Left ventricle myocardium inferior (tissue), 1 donor: ENCODE measurements around the gene SERPINA12. TPM values are rescaled to one million over a fixed set of nuclear protein-coding genes. Genes with fewer than 3 reads are reported as not detected.

Experiments
- DNase-seq: peaks from one replicate; pipeline ENCODE4 v3.0.0-alpha.2; 2020
- H3K27ac ChIP-seq: fragments of 200-600 bp; replicated peaks from 2 replicates; pipeline ENCODE4 v1.8.0; 2021
- H3K27me3 ChIP-seq: fragments of 200-600 bp; 2 replicates; pipeline ENCODE4 v1.8.0; 2021; ENCODE audit warnings: low read depth
- H3K36me3 ChIP-seq: fragments of 200-600 bp; 2 replicates; pipeline ENCODE4 v1.8.0; 2021
- H3K4me1 ChIP-seq: fragments of 200-600 bp; 2 replicates; pipeline ENCODE4 v1.8.0; 2021
- H3K4me3 ChIP-seq: fragments of 200-600 bp; 2 replicates; pipeline ENCODE4 v1.8.0; 2021; ENCODE audit warnings: mild to moderate bottlenecking, moderate library complexity
- H3K9me3 ChIP-seq: fragments of 200-600 bp; replicated peaks from 2 replicates; pipeline ENCODE4 v1.8.0; 2021
- intact Hi-C: fragments of 100-400 bp; cut with micrococcal nuclease; formaldehyde crosslinking; loops from one replicate; pipeline ENCODE4 v1.11.0; 2022
- total RNA-seq: library from RNA; stranded (reverse); fragmentation: NEBNext Ultra II Directional; extraction: Animal tissue kit (Norgen Biotek cat#: 25700); gene quantifications from one replicate; pipeline ENCODE4 v1.2.1, GENCODE V29; 2021
- TF ChIP-seq, protein P1 (sequence below): fragments of 200-600 bp; IDR thresholded peaks from 2 replicates; pipeline ENCODE4 v1.8.0; 2021; ENCODE audit warnings: antibody characterized with exemption, mild to moderate bottlenecking, borderline replicate concordance
- donor health status: DM: no; HTN: yes; CAD: no; lungs with severe emphysema.

The SERPINA12 gene
- total RNA-seq, 1 donor from 2014 or later: not detected

DNA sequence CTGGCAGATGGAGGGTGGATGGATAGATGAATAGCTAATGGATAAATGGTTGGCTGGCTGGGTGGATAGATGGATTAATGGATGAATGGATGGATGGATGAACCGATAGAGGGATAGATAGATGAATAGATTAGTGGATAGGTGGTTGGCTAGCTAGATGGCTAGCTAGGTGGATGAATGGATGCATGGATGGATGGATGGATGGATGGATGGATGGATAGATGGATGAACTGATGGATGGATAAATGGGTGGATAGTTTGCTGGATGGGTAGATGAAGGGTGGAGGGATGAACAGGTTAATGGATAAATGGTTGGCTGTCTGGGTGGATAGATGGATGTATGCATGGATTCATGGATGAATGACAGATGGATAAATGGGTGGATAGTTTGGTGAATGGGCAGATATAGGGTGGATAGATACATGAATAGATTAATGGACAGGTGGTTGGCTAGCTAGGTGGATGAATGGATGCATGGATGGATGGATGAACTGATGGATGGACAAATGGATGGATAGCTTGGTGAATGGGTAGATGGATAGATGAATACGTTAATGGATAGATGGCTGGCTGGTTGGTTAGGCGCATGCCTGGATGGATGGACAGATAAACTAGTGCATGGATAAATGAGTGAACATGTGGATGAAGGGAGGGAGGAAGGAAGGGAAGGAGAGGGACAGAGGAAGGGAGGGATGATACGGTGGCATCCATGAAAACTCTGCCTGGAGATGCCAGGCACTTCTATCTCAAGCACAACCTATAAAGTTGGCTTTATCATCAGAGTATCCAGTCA lies 41.3 kb downstream of the SERPINA12 start:
- Histone ChIP-seq H3K27ac (no peak overlapping the region), H3K27me3 (peaks cover 51% of the 10 kb centered on the region), H3K36me3 (no peaks in the 10 kb centered on the region), H3K9me3 (peaks cover 17% of the 10 kb centered on the region), H3K4me1 (no peaks in the 10 kb centered on the region), H3K4me3 (no peak overlapping the region)
- no peak for DNase-seq
- TF ChIP-seq, protein P1, sequence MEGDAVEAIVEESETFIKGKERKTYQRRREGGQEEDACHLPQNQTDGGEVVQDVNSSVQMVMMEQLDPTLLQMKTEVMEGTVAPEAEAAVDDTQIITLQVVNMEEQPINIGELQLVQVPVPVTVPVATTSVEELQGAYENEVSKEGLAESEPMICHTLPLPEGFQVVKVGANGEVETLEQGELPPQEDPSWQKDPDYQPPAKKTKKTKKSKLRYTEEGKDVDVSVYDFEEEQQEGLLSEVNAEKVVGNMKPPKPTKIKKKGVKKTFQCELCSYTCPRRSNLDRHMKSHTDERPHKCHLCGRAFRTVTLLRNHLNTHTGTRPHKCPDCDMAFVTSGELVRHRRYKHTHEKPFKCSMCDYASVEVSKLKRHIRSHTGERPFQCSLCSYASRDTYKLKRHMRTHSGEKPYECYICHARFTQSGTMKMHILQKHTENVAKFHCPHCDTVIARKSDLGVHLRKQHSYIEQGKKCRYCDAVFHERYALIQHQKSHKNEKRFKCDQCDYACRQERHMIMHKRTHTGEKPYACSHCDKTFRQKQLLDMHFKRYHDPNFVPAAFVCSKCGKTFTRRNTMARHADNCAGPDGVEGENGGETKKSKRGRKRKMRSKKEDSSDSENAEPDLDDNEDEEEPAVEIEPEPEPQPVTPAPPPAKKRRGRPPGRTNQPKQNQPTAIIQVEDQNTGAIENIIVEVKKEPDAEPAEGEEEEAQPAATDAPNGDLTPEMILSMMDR: no peak
- intact Hi-C loops: no loop called here

DNA sequence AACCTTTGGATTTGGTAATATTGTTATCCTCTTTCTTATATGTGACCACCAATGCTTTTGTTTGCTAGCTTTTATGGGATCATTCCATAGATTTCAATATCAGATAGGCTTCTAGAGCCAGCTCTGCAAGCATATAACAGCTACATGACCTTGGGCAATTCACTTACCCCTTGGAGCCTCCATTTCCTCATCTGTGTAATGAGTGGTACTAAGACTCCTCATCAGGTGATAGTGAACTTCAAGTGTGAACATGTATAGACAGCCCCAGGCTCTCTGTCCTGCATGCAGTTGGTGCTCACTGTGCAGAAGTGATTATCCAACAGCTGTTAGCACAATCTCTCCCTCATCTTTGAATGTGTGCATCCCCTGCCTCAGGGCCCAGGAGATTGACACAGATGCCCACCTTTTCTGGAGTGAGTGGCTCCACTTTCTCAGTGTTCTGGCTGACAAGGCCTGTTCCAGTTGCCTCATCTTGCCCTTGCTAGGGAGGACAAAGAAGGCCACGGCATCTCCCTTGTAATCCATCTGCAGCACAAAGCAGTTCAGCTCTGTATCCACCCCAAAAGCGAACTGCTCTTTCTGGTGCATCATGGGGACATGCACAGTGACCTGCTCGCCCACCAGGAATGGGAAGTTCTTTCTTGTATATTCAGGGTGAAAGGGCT lies 42.4 kb downstream of the SERPINA12 start:
- H3K4me1 ChIP-seq: no peaks in the 10 kb centered on the region
- no peak overlapping the region for H3K4me3 ChIP-seq
- H3K36me3 ChIP-seq: no peaks in the 10 kb centered on the region
- peaks cover 17% of the 10 kb centered on the region for H3K9me3 ChIP-seq
- intact Hi-C loops: no loop called here
- peaks cover 53% of the 10 kb centered on the region for H3K27me3 ChIP-seq
- no peak for DNase-seq
- TF ChIP-seq, protein P1: no peak
- no peak overlapping the region for H3K27ac ChIP-seq

DNA sequence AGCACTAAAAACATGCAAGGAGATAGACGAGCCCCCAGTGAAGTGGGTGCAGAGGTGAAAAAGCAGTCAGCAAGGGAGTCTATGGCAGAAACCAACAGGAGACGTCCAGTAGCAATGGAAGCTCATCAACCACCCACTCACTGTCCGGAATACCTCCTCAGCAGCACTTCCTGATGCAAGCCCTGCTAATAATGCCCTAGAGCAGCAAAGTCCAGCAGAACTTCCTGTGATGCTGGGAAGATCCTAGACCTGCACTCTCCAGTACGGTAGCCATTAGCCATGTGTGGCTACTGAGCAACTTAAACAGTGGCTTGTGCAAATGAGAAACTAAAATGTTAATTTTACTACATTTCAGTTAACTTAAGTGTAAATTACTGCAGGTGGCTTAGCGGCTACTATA lies 44.2 kb downstream of the SERPINA12 start:
- DNase-seq: no peak
- Histone ChIP-seq H3K36me3 (no peaks in the 10 kb centered on the region), H3K9me3 (peaks cover 17% of the 10 kb centered on the region), H3K4me3 (no peak overlapping the region), H3K4me1 (no peaks in the 10 kb centered on the region), H3K27ac (no peak overlapping the region), H3K27me3 (peaks cover 48% of the 10 kb centered on the region)
- TF ChIP-seq, protein P1: no peak
- intact Hi-C loops: no loop called here

DNA sequence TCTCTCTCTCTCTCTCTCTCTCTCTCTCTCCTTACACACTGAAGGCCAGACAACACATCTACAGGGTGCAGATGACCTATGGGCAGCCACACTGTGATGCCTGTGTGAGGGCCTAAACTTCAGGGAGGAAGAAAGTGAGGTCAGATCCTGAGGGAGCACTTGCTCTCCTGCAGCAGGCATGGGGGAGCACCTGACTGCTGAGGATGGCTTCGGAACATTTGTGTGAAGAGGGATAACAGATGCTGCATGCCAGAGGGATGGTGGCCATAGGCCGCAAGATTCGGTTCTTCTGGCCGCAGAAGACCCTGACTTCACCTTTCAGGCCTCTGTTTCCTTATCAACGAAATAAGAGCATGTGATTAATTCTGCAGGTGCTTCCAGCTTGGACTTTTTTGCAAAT lies 45.0 kb downstream of the SERPINA12 start:
- H3K27ac ChIP-seq: no peak overlapping the region
- H3K4me1 ChIP-seq: no peaks in the 10 kb centered on the region
- DNase-seq: no peak
- H3K27me3 ChIP-seq: peaks cover 48% of the 10 kb centered on the region
- TF ChIP-seq, protein P1: no peak
- H3K36me3 ChIP-seq: no peaks in the 10 kb centered on the region
- intact Hi-C loops: no loop called here
- H3K9me3 ChIP-seq: peaks cover 17% of the 10 kb centered on the region
- H3K4me3 ChIP-seq: no peak overlapping the region

DNA sequence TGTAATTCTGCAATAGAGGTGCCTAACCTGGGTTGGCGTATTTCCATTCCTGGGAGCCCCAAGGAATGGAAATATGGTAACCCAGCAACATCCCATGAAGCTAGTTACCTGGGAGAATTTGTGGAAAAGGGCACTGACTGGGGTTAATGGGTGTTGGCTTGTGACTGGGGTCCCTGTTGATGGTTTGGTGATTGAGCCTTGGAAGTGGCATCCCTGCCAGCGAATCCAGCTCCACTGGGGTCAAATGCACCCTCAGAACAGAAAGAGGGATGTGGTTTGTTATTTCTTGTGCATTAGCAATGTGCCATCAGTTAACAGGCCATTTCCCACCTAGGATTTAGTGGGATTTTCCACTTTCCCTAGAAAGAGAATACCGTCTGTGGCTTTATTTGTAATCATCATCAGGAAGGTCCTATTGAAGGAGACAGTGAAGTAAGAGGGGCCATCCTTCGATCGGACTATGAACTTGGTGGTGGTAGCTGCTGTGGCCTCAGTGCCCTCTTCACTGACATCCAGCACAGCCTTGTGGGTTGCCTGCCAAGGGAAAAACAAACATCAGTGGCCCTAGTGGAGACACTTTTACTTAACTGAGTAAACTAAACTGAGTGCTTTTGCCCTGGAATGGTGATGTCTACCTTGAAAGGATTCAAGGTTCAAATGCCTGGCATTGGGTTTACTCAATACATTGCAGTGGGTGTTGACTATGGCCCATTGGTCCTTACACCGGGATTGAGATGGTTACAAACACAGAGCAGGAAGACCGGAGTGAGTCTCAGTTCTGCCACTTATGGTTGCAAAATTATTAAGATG lies 46.3 kb downstream of the SERPINA12 start:
- no peak overlapping the region for H3K4me3 ChIP-seq
- H3K27me3 ChIP-seq: peaks cover 39% of the 10 kb centered on the region
- intact Hi-C loops: no loop called here
- H3K36me3 ChIP-seq: no peaks in the 10 kb centered on the region
- no peaks in the 10 kb centered on the region for H3K4me1 ChIP-seq
- TF ChIP-seq, protein P1: no peak
- H3K27ac ChIP-seq: no peak overlapping the region
- H3K9me3 ChIP-seq: peaks cover 26% of the 10 kb centered on the region
- DNase-seq: no peak
